Stimulated activated CD8-positive, alpha-beta memory T cell treated with anti-CD3 and anti-CD28 coated beads, Interleukin-15, amount 100 ng/mL, for 24 hours (primary cell): ENCODE data around the gene IRF2.
A peak's percentile ranks its signal among the peaks of the same experiment; 100 is the strongest.

Experiments used
- DNase-seq: peaks from one replicate; pipeline ENCODE4 v3.0.0-alpha.2; 2020; ENCODE audit warnings: low read depth

The IRF2 gene

DNA sequence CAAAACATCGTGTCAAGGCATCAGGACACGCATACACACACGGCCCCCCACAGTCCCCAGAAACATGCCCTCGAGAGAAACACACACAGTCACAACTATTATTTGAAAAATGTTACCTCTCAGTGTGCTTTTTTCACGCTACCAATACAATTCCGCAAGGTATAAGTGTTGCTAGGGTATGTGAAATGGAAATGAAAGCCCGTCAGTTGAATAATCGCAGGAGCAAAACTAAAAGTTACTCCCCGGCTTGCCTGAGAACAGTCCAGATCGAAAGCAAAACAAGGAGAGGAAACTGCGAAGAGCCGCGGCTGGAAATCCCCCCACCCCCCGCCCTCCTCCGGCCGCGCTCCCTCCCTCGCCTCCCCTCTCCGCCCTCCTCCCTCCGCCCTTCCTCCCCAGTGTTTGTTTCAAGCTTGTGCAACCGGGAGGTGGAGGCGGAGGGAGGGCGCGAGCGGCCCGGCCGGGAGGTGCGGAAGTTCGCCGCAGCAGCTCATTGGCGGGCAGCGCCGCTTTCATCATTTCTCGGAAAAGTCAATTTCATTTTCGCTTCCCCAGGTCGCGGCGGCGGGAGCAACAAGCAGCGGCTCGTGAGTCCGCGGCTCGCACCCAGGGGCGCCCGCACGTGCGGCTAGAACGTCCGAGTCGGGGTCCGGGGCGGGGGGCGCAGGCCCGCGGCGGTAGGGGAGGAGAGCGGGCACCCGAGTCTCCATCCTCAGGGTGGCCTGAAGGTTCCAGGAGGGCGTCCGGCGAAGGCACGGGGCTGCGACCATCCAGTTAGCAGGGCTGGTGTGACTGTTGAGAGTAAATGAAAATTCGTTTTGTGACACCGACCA lies at the start of gene IRF2:
Gene IRF2 (minus strand): TSS at position 288 of the 833 bp plus-strand sequence. CDS start 45,486 bp downstream, outside the sequence.
- DNase-seq = peak; percentile 77

DNA sequence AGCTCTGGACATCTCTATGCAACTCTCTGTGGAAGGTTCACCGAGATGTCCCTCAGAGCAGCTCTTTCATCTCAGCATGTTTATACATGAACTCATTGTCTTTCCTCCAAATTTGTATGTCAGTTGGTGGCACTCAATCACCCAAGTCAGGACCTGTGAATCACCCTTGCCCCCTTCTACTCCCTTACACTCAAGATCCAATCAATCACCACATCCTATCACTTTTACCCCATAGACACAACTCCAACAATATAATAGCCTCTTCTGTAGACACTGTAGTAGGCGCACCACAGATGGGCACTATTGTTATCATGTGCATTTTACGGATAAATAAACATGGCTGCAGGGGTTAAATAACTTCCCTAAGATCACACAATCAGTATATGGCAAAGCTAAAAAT lies 41.3 kb upstream of the IRF2 start:
- DNase-seq = no peak

DNA sequence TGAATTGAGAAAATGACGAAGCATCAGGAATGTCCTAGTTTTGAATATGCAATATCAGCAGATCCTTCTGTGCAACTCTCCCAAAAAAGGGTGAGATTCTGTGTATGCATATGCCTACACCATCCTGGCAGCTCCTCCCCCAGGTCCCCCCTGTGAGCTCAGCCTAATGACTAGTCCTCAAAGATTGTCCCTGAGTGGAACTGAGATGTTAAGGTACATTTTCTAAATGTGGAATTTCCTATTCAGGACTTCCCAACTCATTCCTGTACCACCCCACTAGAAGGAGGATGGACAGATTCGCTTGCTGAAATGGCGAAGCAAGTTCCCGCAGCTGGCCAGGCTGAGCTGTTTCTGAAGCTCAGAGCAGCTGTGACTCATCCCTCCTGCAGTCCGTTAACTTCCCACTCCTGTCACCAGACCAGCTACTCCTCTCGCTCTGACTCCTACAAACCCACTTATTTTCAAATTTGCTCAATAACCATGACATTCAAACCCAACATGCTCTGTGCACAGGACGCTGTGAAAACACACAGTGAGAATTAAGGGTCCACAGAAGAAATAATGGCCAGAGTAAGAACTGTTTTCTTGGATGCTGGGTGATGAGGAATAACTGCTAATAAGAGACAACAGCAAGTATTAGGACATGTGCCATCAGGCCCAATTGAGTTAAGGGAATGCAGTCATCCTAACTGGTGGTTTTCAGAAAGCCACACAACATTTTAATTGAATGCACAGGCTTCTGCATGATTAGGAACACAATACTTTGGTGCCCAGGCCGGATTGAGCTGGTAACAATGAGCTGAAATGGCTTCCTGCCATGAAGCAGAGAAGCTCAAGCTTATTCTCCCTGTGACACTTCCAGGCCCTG lies 40.0 kb upstream of the IRF2 start:
- peak; percentile 18 for DNase-seq

DNA sequence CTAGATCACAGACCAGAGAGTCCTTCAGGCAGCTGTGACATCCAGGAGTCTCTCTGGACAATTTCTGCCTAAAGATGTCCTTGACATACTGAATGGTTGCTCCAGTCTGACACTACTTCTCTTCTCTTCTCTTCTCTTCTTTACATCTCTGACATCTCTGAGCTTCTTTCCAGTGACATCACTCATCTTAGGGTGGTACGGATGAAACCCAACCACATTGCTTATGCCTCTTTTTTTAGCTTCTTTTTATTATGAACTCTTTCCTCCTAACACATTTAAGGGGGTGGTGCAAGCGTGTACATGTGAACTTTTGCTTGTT lies 39.4 kb upstream of the IRF2 start:
- DNase-seq = no peak

DNA sequence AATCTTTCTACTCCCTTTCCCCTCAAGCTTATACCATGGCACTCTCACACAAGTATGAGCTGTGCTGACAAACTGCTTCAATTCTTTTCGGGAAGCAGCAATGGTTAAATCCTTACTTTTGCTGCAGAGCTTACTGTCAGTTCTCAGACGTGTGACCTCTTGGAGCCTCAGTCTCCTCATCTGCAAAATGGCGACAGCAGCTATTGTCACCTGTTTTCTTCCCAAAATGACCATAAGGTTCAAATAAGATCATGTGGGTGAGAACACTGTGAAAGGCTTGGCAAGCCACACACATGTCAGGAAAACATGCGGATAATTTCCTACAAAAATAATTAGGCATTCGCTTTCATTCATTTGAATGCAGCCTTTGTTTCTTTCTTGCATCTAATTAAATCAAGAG lies 36.8 kb upstream of the IRF2 start:
- DNase-seq = no peak

DNA sequence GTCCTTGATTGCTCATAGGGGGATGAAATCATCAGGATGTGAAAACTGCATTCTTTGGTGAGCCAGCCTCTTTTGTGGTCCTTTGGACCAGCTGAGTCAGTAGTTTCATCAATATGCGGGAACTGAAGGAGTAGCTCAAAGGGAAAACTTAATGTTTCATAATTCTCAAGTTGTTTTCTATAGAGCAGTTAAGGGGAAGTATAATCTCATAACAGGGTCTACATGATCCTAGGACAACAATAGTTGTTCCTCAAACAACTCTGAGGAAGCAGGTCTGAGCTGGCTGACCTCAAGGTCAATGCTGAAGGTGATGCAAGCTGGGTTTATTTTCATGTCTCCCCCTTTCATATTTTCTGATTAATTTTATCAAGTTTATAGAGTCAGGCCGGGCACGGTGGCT lies 36.1 kb upstream of the IRF2 start:
- DNase-seq = no peak

DNA sequence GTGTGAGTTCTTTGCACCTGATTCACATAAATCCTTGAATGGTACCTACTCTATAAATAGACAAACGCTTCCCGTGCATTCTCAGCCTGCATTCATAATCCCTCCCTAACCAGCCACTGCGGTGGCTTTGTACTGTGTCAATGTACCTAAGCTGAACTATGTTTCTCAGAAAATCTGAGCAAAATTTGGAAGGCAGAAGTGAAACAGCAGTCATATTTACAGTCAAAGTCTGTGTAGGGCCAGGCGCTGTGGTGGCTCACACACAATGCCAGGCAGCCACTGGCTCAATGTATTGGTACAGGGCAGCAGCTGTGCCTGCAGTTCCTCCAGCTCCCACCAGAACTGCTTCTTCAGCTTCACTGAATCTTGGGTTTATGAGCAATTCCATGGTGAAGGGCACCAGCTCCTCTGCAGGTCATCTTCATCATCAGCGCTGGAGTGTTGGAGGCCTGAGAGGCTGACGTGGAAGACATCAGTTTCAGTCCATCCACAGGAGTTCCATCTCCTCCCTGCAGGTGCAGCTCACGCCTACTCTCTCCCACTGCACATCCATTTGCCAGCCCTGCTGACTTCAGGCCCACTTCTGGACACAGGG lies 32.3 kb upstream of the IRF2 start:
- DNase-seq = no peak

DNA sequence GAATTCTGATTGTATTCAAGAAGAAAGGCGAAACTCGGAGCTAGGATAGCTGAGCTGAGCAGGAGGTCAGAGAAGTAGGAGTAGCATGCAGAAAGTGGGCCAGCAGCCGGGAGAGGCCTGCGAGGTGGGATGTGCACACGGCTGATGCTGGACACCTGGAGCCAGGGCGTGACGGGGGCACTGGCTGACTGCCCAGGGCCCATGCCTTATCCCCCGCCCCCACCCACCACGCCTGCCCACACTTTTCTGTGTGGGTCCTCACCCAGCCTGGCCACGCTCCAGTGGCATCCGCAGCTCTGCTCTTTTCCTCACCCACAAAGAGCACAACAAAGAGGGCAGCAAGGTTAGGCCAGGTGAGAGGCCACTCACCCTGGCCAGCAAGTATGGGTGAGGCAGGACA lies 30.0 kb upstream of the IRF2 start:
- no peak for DNase-seq

DNA sequence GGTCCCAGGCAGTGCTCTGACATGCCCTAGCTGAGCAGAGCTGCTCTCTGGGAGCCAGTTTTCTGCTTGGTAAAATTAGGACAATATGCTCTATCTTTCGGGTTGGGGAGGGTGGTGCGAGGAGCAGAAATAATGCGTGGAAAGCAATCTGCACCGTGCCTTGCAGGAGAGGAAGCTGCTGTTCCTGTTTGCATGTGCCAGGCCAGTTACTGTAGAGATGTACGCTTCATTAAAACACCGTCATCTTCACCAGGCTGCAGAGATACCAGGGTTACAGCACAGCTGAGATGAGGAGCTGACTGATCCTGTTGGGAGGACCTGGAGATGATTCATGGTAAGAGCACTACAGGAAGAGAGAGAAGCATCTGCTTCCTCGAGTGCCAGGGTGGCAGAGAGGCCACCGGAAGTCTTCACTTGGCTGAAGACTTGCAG lies 29.5 kb upstream of the IRF2 start:
- DNase-seq = no peak

DNA sequence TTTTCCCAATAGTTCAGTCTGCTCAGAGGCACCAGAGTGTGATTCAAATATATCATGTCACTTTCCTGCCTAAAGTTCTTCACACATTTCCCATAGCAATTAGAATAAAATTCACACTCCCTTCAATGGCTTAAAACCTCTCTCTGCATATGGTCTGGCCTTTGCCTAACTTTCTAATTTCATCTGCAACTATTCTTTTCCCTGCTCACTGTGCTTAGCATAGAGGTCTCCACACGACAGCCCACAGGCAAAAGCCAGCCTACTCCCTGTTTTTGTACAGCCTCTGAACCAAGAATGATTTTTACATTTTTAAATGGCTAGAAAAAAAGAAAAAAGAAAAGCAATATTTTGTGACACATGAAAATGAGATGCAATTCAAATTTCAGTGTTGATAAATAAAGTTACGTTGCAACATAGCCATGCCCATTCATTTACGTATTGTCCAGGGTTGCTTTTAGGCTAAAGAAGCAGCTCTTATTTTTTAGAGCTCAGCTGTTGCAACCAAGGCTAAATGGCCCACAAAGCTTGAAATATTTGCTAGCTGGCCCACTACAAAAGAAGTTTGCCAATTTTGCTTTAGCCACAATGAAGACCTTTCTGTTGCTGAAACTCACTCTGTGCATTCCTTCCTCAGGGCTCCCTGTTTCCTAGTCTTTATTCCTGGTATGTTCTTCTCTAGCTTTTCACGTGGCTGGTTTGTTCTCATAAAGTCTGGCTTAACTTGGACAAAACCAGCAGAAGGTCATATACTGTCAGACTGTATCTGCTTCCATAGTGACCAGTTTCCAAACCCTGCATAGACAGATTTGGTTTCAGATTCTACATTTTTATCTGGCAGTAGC lies 26.6 kb upstream of the IRF2 start:
- DNase-seq = no peak

DNA sequence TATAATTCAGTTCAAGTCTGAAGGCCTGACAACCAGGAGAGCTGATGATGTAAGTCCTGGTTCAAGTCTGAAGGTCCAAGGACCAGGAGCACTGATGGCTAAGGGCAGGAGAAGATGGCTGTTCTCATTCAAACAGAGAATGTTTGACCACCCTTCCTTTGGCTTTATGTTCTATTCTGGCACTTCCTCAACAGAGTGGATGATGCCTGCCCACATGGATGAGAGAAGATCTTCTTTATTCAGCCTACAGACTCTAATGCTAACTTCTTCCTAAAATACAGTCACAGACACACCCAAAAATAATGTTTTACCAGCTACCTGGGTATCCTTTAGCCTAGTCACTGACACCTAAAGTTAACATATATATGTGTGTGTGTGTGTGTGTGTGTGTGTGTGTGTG lies 25.6 kb upstream of the IRF2 start:
- no peak for DNase-seq

DNA sequence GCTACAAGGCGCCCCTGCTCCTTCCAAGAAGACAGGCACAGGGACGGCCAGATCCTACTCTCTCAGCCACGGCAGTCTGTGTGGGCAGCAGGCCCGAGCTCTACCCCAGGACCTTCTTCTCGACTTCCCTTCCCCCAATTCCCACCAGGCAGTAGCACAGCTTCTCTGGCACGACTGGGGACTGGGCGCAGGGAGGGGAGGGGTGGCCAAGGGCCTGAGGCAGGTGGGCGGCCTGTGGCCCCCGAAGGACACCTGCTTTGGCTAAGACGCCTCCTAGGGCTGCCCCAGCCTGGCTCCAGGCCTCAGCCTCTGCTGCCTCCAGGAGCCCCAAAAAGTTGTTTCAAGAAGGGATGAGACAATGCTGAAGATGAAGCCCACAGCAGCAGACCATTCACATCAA lies 24.2 kb upstream of the IRF2 start:
- DNase-seq = no peak

DNA sequence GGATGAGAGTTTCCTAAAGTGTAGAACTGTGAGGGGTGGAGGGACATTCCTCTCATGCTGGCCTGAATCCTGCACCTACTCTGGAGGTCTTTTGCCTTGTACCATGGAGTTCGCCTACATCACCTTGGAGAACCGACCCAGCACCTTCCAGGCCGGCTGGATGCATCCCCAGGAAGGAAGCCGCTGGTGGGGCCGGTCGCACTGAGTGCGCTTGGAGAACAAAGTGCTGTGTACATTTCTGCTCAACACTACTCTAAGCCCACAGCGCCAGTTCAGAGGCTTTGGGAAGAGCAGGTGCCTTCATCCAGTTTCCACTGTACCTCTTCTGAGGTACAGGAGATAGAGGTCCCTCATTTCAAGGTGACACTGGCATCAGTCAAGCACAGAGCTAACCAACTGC lies 15.4 kb upstream of the IRF2 start:
- DNase-seq = no peak

DNA sequence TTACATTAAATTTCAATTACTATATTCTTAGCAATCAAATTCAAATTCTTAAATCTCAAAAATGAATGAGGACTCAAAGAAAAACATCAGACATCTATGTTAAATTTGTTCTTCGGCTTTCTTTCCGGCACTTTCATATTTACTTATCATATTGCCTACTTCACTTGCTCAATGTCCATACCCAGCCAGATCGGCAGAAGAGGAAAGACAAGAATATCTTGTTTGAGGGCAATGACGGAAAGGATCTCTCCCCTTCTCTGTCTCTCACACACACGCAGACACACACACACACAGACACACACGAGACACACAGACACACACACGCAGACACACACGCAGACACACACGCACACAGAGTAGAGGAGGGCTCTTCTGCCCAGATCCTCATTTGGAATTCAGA lies 13.2 kb upstream of the IRF2 start:
- no peak for DNase-seq

DNA sequence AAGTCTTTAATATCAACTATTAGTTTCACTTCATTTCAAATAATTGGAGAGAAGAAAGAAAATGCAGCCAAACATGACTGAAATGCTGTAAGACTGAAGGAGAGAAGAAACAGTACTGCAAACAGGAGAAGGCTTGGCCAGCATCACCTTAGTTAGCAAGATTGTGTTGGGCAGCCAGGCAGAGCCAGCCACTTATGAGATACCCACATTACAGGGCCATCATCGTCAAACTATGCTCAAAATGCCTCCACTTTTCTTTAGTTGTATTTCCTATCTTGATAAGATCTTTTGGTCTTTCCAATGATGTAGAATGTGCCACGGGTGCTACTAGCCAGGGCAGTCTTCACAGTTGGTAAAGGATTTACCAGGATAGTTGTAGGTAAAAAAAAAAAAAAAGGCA lies 10.9 kb upstream of the IRF2 start:
- DNase-seq = no peak

DNA sequence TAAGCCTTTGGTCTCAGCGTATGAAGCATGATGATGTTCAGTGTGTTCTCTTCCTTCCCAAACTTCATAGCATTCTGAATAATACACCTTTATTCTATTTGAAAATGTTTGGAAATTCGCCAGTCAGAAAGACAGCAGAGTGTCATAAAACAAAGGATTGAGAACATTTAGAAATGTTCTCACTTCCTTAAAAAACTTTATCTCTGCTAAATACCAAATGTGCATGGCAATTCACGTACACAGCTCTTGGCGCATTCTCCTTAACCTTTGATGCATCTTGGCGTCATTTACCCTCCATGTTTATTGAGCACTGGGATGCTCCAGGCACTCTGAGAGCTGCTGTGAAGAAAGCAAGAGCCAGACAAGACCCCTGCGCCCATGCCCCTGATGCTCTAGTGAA lies 7.2 kb upstream of the IRF2 start:
- no peak for DNase-seq

DNA sequence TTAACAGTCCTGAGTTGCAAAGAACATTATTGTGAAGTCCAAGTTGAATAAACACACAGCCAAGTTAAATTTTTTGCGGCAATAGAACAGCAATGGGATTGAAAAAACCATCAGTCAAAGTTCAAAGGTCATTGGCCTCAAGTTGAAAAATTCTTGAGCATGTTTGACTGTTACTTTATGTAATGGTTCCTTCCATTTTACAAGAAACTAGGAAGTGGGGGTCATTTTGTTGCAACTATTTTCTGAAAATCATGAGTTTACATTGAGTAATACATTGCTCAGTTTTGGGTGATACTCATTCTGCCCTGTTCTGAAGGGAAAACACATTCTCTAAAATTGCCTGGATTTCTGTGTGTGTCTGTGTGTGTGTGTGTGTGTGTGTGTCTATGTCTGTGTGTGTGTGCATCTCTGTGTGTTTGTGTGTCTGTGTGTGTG lies 5.2 kb upstream of the IRF2 start:
- no peak for DNase-seq

DNA sequence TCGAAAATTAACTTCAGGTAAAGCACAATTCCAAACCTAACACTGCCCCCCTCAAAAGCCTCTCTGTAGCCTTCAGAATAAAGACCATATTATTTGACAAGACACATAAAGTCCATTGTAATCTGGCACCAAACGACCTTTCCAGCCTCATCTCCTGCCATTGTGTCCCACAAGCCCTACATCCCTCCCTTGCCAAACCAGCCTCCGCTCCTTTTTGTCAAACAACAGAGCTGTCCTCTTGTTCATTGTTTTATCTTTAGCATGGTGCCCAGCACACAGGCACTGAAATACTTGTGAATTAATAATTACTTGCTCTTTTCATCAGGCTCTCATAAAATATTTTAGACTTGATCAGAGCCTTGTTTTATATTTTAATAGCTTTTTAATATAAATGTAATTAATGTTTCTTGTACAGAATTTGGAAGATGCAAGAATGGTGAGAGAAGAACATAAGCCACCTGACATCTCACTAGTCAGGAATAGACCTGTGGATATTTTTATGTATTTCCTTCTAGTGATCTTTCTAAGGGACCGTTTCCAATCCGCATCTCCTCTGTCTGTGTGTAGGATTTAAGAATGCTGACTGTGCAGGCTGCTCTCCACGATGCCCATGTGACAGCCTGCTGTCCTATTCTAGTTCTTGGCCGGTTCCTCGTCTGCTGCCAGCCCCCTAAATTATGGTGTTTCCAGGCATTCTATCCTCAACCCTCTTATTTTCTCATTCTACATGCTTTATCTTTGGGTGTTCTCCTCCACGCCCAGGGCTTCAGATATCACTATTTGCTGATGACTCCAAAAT lies 3.0 kb upstream of the IRF2 start:
- DNase-seq = no peak

DNA sequence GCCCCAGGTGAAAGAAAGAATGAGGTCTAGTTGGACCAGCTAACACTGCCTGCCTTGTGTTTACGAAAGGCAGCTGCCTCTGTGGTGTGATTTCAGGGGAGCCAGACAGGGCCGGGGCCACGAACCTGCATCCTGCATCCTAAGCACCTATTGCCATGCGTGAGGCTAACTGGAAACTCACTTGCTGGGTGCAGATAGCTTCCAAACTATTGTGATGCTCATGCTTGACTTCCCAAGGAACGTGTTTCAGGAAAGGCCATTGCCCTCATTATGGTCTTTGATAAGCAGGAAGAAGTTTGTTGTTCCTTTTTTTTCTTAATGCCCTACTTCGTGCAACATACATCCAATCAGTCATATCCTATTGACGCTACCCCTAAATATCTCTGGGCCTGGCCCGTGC lies 2.3 kb upstream of the IRF2 start:
- no peak for DNase-seq

DNA sequence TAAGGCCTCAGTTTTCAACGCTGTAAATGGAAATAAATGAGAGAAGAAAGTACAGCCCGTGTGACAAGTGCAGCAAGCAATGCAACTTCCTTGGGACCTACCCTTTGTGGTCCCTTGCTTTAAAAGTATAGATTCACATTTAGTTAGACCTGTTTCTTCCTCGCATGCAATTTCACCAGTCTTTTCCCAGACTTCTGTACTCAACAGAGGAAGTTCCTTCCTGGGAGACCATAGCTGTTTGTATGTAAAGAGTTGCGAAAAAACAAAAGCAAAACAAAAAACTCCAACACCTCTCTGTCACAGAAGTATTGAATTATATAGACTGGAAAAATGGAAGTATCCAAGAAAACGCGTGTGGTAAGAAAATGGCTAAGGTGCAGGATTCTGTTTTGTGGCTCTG lies 1.1 kb upstream of the IRF2 start:
- no peak for DNase-seq

DNA sequence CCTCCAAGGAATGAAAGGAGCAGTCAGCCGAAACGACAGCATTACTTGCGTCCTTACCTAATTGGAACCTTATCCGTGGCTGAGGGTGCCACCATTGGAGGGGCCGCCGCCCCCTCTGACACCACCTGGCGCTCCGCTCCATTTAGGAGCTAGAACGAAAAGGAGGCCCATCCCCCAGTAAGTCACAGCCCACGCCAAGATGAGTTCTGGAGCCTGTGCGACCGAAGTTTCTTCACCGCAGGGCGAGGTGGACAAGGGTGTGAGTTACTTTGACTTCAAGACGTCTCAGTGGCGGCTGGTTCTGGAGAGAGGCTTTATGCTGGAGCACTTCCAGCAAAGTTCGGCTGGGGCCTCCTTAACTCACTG lies 729 bp upstream of the IRF2 start:
- peak; percentile 34 for DNase-seq
